A673 (cell line): ENCODE results near the gene TMEM129.

Experiments used
- CTCF ChIP-seq: fragments of 300-800, 200-600 bp; sonication (generic); conservative IDR thresholded peaks from 2 replicates; pipeline ENCODE4 v1.5.1; 2017; ENCODE audit warnings: low read depth, mild to moderate bottlenecking, antibody characterized with exemption, low read length, moderate library complexity, mixed read lengths
- EZH2 ChIP-seq: fragments of 200-600 bp; sonication (generic); IDR thresholded peaks from 2 replicates; pipeline ENCODE4 v1.6.1; 2017; ENCODE audit warnings: borderline replicate concordance, low read depth, mild to moderate bottlenecking, mixed read lengths, antibody characterized with exemption, low read length; ENCODE audit not compliant: poor library complexity, severe bottlenecking

DNA sequence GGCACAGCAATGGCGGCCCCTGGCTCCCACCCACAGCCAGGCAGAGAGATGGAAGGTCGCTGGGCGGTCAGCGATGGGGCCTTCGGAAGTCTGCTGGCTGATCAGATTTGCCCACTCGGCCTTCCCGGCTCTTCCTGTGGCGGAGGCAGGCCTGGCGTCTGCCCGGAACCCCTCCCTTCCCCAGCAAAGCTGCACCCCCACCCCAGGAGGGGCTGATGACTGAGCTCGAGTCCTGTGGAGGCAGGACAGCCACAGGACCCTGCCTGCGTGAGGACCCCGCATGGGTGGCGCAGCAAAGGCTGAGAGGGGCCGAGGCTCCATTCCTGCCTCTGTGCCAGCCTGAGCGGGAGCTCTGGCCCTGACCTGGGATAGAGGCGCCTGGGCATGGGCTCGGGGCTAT is 35.0 kb upstream of the TMEM129 start:
- TF ChIP-seq EZH2 (no peak), CTCF (no peak)
